VCaP (cell line): ENCODE data around the gene XPO1.

ENCODE experiments used
- H3K27ac ChIP-seq: fragments of 450-650 bp; 2 replicates; pipeline ENCODE4 v1.5.1; 2017
- CTCF ChIP-seq: fragments of 450-650 bp; conservative IDR thresholded peaks from 2 replicates; pipeline ENCODE4 v1.5.1; 2017; ENCODE audit warnings: mild to moderate bottlenecking, moderate library complexity

The XPO1 gene

GRCh38 chr2:61443342-61444041 is 94.7 kb downstream of the XPO1 start:
- TF ChIP-seq CTCF: no peak
- H3K27ac ChIP-seq: no peak overlapping the region

- no peak overlapping the region for H3K27ac ChIP-seq
- no peak for TF ChIP-seq CTCF
These were observed 98.7 kb downstream of the XPO1 start for GRCh38 chr2:61439241-61440002.

DNA sequence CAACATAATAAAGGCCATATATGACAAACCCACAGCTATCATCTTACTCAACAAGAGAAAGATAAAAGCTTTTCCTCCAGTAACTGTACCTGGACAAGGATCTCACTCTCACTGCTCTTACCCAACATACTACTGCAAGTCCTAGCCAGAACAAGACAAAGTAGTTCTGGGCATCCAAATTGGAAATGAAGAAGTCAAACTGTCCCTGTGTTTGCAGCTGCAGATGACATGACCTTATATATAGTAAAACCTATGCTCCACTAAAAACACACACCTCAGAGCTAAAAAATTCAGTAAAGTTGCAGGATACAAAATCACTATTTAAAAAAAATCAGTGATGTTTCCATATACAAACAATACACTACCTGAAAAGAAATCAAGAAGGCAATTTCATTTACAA is 99.5 kb downstream of the XPO1 start:
- no peak for TF ChIP-seq CTCF
- H3K27ac ChIP-seq: no peak overlapping the region

DNA sequence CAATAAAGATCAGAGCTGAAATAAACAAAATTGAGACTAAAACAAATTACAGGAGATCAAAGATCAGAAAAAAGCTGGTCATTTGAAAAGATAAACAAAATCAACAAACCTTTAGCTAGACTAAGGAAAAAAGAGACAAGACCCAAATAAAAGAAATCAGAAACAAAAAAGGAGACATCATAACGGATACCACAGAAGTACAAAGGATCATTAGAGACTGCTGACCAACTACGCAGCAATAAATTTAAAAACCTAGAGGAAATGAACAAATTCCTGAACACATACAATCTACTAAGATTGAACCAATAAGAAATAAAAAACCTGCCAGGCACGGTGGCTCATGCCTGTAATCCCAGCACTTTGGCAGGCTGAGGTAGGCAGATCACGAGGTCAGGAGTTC is 101.0 kb downstream of the XPO1 start:
- no peak overlapping the region for H3K27ac ChIP-seq
- no peak for TF ChIP-seq CTCF

GRCh38 chr2:61436092-61436491 is 102.1 kb downstream of the XPO1 start:
- no peak for TF ChIP-seq CTCF
- no peak overlapping the region for H3K27ac ChIP-seq

DNA sequence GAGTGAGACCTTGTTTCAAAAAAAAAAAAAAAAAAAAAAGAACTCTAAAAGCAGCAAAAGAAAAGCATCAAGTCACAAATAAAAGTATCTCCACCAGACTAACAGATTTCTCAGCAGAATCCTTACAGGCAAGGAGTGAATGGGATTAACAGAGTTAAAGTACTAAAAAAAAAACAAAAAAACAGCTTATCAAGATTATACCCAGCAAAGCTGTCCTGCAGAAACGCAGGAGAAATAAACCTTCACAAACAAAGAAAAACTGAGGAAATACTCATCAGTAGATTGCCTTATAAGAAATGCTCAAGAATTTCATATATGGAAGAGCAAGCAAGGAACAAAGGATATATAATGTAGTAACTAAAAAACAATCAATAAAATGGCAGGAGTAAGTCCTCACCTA is 102.9 kb downstream of the XPO1 start:
- TF ChIP-seq CTCF: no peak
- H3K27ac ChIP-seq: no peak overlapping the region

DNA sequence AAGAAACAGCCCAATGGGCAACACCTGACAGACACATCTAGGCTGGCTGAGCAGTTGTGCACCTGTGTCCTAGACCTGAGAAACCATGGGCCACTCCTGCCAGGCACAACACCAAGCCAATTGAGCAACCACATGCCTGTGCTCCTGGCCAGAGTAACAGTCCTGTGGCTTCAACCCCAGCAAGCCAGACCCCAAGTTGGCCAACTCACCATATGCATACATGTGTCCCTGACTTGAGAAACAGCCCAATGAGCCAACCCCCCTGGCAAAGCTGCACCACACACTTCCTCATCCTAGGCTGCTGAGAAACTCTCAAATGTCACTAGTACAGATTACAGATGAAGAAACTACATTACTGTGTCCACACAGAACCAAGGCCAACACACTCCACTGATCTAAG is 103.8 kb downstream of the XPO1 start:
- no peak for TF ChIP-seq CTCF
- no peak overlapping the region for H3K27ac ChIP-seq
